GM12892 (cell line): Measurements from ENCODE around the gene ATP6V0A1.

Experiments
- POLR2A ChIP-seq: IDR thresholded peaks from 2 replicates; pipeline ENCODE4 v1.6.1; 2011; ENCODE audit warnings: low read depth, low read length, control low read depth
- TAF1 ChIP-seq: IDR thresholded peaks from 2 replicates; pipeline ENCODE4 v1.6.1; 2011; ENCODE audit warnings: low read depth, mild to moderate bottlenecking, control low read depth, low read length, borderline replicate concordance

GRCh38 chr17:42520540-42520951 is 61.9 kb downstream of the ATP6V0A1 start:
- no peak for TF ChIP-seq POLR2A
- TF ChIP-seq TAF1: no peak
